MM.1S (cell line): ENCODE results near the gene ECI2.

Experiments
- DNase-seq: peaks from one replicate; pipeline ENCODE4 v3.0.0-alpha.2; 2015
- H2AFZ ChIP-seq: fragments of 300-600 bp; sonication (generic); 2 replicates; pipeline ENCODE4 v1.6.0; 2016; ENCODE audit warnings: antibody characterized with exemption, low read length
- H3F3A ChIP-seq: fragments of 300-600 bp; sonication (generic); 2 replicates; pipeline ENCODE4 v1.6.1; 2016; ENCODE audit warnings: mild to moderate bottlenecking, antibody characterized with exemption, low read length, moderate library complexity, mixed read lengths; ENCODE audit not compliant: insufficient read depth
- H3K27ac ChIP-seq: fragments of 300-600 bp; sonication (generic); 2 replicates; pipeline ENCODE4 v1.5.1; 2016; ENCODE audit warnings: mild to moderate bottlenecking, low read length
- H3K27me3 ChIP-seq: fragments of 300-600 bp; sonication (generic); replicated peaks from 2 replicates; pipeline ENCODE4 v1.6.0; 2016; ENCODE audit warnings: low read length; ENCODE audit not compliant: insufficient read depth
- H3K36me3 ChIP-seq: fragments of 300-600 bp; sonication (generic); replicated peaks from 2 replicates; pipeline ENCODE4 v1.6.1; 2016; ENCODE audit warnings: mild to moderate bottlenecking, low read length, mixed read lengths; ENCODE audit not compliant: insufficient read depth
- H3K4me1 ChIP-seq: fragments of 300-600 bp; sonication (generic); 2 replicates; pipeline ENCODE4 v1.6.1; 2016; ENCODE audit warnings: low read length, mixed read lengths
- H3K4me2 ChIP-seq: fragments of 300-600 bp; sonication (generic); 2 replicates; pipeline ENCODE4 v1.6.0; 2016; ENCODE audit warnings: low read depth, low read length
- H3K4me3 ChIP-seq: fragments of 300-600 bp; sonication (generic); 2 replicates; pipeline ENCODE4 v1.5.1; 2016; ENCODE audit warnings: low read length, mixed read lengths
- H3K79me2 ChIP-seq: fragments of 300-600 bp; sonication (generic); 2 replicates; pipeline ENCODE4 v1.6.1; 2016; ENCODE audit warnings: mixed run types, low read length, mixed read lengths
- H3K9ac ChIP-seq: fragments of 300-600 bp; sonication (generic); 2 replicates; pipeline ENCODE4 v1.6.1; 2016; ENCODE audit warnings: low read length, mixed read lengths
- H3K9me2 ChIP-seq: fragments of 300-600 bp; sonication (generic); replicated peaks from 2 replicates; pipeline ENCODE4 v1.6.1; 2016; ENCODE audit warnings: mild to moderate bottlenecking, low read length, mixed read lengths; ENCODE audit not compliant: insufficient read depth
- H3K9me3 ChIP-seq: fragments of 300-600 bp; sonication (generic); replicated peaks from 2 replicates; pipeline ENCODE4 v1.6.1; 2016; ENCODE audit warnings: mild to moderate bottlenecking, low read length, mixed read lengths; ENCODE audit not compliant: insufficient read depth
- H4K20me1 ChIP-seq: fragments of 300-600 bp; sonication (generic); 2 replicates; pipeline ENCODE4 v1.6.1; 2016; ENCODE audit warnings: mild to moderate bottlenecking, low read length, moderate library complexity, mixed read lengths; ENCODE audit not compliant: insufficient read depth
- EZH2 ChIP-seq: fragments of 300-600 bp; sonication (generic); optimal IDR thresholded peaks from 2 replicates; pipeline ENCODE3; 2017; ENCODE audit warnings: low read depth, mild to moderate bottlenecking, antibody characterized with exemption, low read length, mixed read lengths
- EZH2phosphoT487 ChIP-seq: fragments of 300-600 bp; sonication (generic); IDR thresholded peaks from 2 replicates; pipeline ENCODE4 v1.6.1; 2018; ENCODE audit warnings: antibody characterized with exemption, low read length
- TF ChIP-seq, protein P1 (sequence below): fragments of 300-600 bp; sonication (generic); IDR thresholded peaks from 2 replicates; pipeline ENCODE4 v1.5.1; 2016; ENCODE audit warnings: antibody characterized with exemption, low read length, mixed read lengths

The ECI2 gene

DNA sequence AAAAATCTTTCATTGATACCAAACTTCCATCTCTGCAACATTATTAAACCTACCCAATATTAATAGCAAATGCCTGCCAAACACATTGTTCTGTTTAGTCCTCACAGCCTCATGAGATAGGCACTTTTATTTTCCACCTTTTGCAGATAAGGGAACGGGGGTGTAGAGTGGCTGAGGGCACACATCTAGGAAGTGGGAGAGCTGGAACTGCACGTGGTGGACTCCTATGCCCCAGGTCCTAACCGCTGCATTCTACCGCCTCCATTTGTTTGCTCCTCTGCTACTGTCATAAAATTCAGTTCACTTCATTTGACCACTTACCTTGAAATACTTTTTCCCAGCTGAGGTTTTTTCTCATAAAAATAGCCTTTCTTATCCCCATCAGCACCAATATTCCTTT lies 64.0 kb downstream of the ECI2 start:
- H3K4me3 ChIP-seq = no peak overlapping the region
- no peaks in the 10 kb centered on the region for H3K9me3 ChIP-seq
- H4K20me1 ChIP-seq = no peaks in the 10 kb centered on the region
- H3K9me2 ChIP-seq = no peaks in the 10 kb centered on the region
- TF ChIP-seq EZH2phosphoT487 (no peak), EZH2 (no peak)
- TF ChIP-seq, protein P1, sequence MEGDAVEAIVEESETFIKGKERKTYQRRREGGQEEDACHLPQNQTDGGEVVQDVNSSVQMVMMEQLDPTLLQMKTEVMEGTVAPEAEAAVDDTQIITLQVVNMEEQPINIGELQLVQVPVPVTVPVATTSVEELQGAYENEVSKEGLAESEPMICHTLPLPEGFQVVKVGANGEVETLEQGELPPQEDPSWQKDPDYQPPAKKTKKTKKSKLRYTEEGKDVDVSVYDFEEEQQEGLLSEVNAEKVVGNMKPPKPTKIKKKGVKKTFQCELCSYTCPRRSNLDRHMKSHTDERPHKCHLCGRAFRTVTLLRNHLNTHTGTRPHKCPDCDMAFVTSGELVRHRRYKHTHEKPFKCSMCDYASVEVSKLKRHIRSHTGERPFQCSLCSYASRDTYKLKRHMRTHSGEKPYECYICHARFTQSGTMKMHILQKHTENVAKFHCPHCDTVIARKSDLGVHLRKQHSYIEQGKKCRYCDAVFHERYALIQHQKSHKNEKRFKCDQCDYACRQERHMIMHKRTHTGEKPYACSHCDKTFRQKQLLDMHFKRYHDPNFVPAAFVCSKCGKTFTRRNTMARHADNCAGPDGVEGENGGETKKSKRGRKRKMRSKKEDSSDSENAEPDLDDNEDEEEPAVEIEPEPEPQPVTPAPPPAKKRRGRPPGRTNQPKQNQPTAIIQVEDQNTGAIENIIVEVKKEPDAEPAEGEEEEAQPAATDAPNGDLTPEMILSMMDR = no peak
- H3K9ac ChIP-seq = no peak overlapping the region
- H3K27me3 ChIP-seq = no peaks in the 10 kb centered on the region
- no peaks in the 10 kb centered on the region for H3K4me1 ChIP-seq
- H3F3A ChIP-seq = no peaks in the 10 kb centered on the region
- no peaks in the 10 kb centered on the region for H3K36me3 ChIP-seq
- no peaks in the 10 kb centered on the region for H3K79me2 ChIP-seq
- no peak overlapping the region for H3K27ac ChIP-seq
- DNase-seq = no peak
- no peak overlapping the region for H2AFZ ChIP-seq
- H3K4me2 ChIP-seq = no peak overlapping the region

DNA sequence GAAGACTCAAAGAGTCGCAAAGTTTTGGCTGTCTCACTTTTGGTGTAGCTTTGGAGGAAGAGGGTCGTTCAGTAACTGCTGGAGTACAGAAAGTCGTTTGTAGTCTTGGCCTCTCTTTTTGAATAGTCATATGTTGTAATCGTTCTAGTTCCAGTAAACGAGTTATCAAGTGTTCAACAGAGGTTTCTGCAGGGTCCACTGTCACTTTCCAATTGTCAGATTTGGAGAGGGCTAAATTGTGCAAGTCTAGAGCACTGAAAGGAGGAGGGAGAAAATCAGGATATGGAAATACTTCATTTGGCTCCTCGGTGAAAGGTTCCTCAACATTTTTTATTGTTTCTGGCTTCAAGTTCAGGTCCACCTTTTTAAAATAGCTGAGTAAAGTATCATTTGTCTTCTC lies 66.2 kb downstream of the ECI2 start:
- H3K9me3 ChIP-seq = no peaks in the 10 kb centered on the region
- H3K36me3 ChIP-seq = no peaks in the 10 kb centered on the region
- H3K9ac ChIP-seq = no peak overlapping the region
- H4K20me1 ChIP-seq = no peaks in the 10 kb centered on the region
- no peaks in the 10 kb centered on the region for H3K4me1 ChIP-seq
- H3K9me2 ChIP-seq = no peaks in the 10 kb centered on the region
- H3K27me3 ChIP-seq = no peaks in the 10 kb centered on the region
- TF ChIP-seq, protein P1 = no peak
- TF ChIP-seq EZH2 (no peak), EZH2phosphoT487 (no peak)
- H3K4me3 ChIP-seq = no peak overlapping the region
- no peak overlapping the region for H2AFZ ChIP-seq
- H3K79me2 ChIP-seq = no peaks in the 10 kb centered on the region
- DNase-seq = no peak
- H3F3A ChIP-seq = no peaks in the 10 kb centered on the region
- H3K27ac ChIP-seq = no peak overlapping the region
- H3K4me2 ChIP-seq = no peak overlapping the region

DNA sequence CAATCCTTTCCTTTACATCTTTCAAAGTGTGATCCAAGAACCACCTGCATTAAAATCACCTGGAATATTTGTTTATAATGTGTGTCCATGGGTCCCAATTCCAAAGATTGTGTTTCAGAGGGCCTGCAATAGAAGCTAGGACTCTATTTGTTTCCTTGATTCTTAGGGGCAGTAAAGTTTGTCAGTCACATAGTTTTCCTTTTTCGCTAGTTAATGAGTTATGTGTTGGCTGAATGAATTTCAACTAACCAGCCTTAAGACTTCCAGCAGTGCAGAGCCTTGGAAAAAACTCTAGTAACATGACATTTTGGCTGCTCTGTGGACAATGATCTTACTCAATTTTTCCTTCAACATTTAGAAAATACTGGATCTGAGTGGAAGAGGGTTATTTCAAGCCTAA lies 67.7 kb downstream of the ECI2 start:
- DNase-seq = no peak
- Histone ChIP-seq H3K4me1 (no peaks in the 10 kb centered on the region), H3K9me2 (no peaks in the 10 kb centered on the region), H3K27ac (no peak overlapping the region), H3K9me3 (no peaks in the 10 kb centered on the region), H3K27me3 (no peaks in the 10 kb centered on the region), H3K4me3 (no peak overlapping the region), H2AFZ (no peak overlapping the region), H3F3A (no peaks in the 10 kb centered on the region), H3K9ac (no peak overlapping the region), H4K20me1 (no peaks in the 10 kb centered on the region), H3K4me2 (no peak overlapping the region), H3K36me3 (peaks cover 1% of the 10 kb centered on the region; the same call in 1 of the 2 replicates), H3K79me2 (no peaks in the 10 kb centered on the region)
- TF ChIP-seq EZH2phosphoT487 = no peak
- TF ChIP-seq EZH2 = no peak
- TF ChIP-seq, protein P1 = no peak
